KOPT-K1 (cell line): ENCODE measurements around the gene BCL2L14.
"Not testable (repeated sequence)": the region's sequence is repeated elsewhere in the genome, so short reads cannot be mapped to it uniquely, and the experiment has no call there.

Source experiments
- H3K27ac ChIP-seq: fragments of 200-600 bp; sonication (generic); 2 replicates; pipeline ENCODE4 v1.5.1; 2016; ENCODE audit warnings: antibody characterized with exemption, mild to moderate bottlenecking, low read depth, low read length; ENCODE audit not compliant: poor library complexity, severe bottlenecking
- H3K36me3 ChIP-seq: fragments of 200-600 bp; sonication (generic); 2 replicates; pipeline ENCODE4 v1.5.1; 2017; ENCODE audit warnings: antibody characterized with exemption, mild to moderate bottlenecking, low read length, moderate library complexity; ENCODE audit not compliant: insufficient read depth
- H3K9me3 ChIP-seq: fragments of 200-600 bp; sonication (generic); 2 replicates; pipeline ENCODE4 v1.5.1; 2017; ENCODE audit warnings: antibody characterized with exemption, low read length, mild to moderate bottlenecking; ENCODE audit not compliant: insufficient read depth, poor library complexity, severe bottlenecking

BCL2L14 gene

DNA sequence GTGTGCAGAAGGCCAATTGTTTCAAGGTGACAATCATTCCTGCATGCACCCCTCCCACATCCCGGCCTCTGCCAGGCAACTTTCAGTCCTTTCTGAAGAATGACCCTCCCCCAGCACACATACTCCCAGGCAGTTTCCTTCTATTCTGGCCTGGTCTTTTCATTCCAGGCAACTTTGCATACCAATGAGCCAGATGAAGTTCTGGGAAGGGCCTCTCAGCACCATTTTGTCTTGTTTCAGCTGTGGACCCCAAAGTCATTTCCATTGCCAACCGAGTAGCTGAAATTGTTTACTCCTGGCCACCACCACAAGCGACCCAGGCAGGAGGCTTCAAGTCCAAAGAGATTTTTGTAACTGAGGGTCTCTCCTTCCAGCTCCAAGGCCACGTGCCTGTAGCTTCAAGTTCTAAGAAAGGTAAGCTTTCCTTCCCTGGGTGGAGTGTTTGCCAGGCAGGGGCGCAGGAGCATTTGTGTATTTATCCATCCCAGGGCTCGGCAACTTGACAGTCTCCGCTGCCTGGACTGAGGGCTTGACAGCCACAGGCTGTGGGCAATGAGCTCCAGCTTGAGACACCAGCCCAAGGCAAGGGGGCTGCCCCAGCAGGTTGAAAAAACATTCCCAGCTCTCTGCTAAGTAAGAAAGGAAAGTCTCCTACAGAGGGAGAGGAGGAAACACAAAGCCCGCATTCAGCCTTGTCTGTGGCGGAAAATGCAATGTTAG is 16.4 kb downstream of the BCL2L14 start:
- Histone ChIP-seq H3K9me3 (no peaks in the 10 kb centered on the region), H3K27ac (no peak overlapping the region), H3K36me3 (no peaks in the 10 kb centered on the region)

- Histone ChIP-seq H3K9me3 (no peaks in the 10 kb centered on the region), H3K27ac (no peak overlapping the region), H3K36me3 (no peaks in the 10 kb centered on the region)
These were observed 16.9 kb downstream of the BCL2L14 start for GRCh38 chr12:12087693-12088034.

DNA sequence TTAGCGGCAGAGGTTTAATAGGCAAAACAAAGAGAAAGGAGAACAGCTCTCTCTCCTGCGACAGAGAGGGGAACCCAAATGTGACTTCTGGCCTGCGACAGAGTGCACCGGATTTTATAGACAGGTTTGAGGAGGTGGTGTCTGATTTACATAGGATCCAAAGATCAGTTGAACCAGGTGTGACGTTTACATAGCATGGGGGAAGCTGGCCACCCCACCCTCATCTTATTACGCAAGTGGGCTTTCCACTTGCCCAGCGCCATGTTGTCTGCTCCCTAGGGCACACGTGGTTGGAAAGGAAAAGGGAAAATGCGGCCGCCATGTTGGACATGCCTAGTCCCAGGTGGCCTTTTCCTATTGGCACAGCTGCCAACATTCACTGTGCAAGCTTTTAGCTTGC is 17.4 kb downstream of the BCL2L14 start:
- Histone ChIP-seq H3K27ac (no peak overlapping the region), H3K9me3 (no peaks in the 10 kb centered on the region), H3K36me3 (no peaks in the 10 kb centered on the region)

GRCh38 chr12:12088761-12089160 is 18.0 kb downstream of the BCL2L14 start:
- Histone ChIP-seq H3K27ac (no peak overlapping the region), H3K36me3 (no peaks in the 10 kb centered on the region), H3K9me3 (no peaks in the 10 kb centered on the region)

DNA sequence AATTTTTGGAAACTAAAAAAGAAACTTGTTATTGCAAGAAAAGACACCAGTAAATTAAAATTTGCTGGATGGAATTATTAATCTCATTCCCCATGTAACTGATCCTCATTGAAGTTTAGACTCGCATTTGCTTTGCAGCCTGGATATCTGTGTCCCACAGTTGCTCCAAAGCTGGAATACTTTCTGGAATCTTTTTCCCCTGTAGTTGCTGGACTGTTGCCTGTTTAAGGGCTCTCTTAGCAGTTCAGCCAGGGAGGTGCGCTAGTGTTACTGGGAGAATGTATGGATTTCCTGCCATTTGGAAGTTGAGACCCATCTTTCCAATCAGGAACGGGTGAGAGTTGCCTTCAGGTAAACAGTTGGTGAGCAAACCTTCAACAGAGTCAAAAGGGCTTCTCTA is 20.3 kb downstream of the BCL2L14 start:
- H3K36me3 ChIP-seq, result no peaks in the 10 kb centered on the region
- no peak overlapping the region for H3K27ac ChIP-seq
- no peaks in the 10 kb centered on the region for H3K9me3 ChIP-seq

DNA sequence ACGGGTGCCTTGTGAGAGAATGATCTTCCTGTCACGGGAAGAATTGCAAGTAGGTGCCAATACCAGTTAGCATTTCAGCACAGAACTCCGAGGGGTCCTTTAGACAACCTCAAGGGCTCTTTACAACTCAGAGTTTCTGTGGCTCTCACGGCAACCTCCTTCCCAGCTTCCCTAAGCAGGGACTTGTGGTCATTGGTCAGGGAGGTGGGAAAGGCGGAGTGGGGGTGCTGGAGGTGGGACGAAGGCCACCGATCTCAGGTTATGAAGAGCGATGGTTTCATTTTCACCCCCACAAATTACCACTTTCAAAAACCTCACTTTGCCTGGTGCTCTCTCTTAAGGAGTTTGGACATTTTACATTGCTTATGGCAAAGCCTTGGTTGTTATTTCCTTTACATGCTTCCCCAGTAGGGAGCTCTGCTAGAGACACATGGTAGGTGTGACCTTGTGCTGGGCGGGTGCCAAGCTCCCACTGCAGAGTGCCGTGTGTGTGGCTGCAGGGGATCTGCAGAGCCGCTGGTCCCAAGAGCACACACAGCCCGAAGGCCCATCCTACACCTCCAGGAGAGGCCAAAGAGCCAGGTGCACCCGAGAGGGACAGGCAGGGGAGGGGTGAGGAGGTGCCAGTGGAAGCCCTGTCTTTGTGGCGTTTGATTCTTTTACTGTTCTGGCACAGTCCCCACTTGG is 21.4 kb downstream of the BCL2L14 start:
- Histone ChIP-seq H3K27ac (no peak overlapping the region), H3K9me3 (no peaks in the 10 kb centered on the region), H3K36me3 (no peaks in the 10 kb centered on the region)

- Histone ChIP-seq H3K9me3 (no peaks in the 10 kb centered on the region), H3K36me3 (no peaks in the 10 kb centered on the region), H3K27ac (no peak overlapping the region)
These were observed 23.7 kb downstream of the BCL2L14 start for GRCh38 chr12:12094481-12094880.

DNA sequence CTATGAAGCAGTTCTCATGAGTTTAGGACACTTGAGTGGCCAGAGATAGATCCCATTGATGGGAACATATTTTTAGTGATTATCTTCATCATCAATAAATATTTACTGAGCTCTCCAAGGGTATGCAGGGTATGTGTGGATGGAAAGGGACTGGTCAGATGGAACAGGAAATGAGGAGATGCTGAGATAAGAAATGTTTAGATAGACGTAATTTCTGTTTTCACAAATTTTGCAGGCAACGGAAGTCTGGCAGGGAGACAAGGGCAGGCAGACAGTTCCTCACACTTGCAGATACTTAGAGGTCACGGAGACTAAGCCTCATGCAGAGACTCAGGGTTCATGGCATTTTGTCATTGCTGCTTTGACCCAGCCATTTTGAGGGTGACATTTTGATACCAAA is 24.3 kb downstream of the BCL2L14 start:
- Histone ChIP-seq H3K36me3 (no peaks in the 10 kb centered on the region), H3K27ac (no peak overlapping the region)

GRCh38 chr12:12097891-12098690 is 27.4 kb downstream of the BCL2L14 start:
- Histone ChIP-seq H3K9me3 (no peaks in the 10 kb centered on the region), H3K27ac (no peak overlapping the region), H3K36me3 (no peaks in the 10 kb centered on the region)

More for the DNA sequence above, 24.3 kb downstream of the BCL2L14 start:
- no peaks in the 10 kb centered on the region for H3K9me3 ChIP-seq

DNA sequence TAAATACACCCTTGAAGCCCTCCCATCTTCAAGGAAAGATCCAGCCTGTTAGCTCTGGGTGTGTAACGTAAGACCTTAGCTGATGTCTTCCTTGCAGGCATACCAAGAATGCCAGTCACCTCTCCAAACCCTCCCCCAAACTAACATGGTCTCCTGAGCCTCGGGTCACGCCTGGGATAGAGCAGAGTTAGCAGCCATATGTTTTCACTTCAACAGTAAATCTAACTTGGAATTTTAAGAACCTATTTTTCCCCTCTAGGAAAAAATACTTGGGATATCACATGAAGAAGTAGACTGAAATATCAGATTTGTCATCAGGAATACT is 27.9 kb downstream of the BCL2L14 start:
- Histone ChIP-seq H3K36me3 (no peaks in the 10 kb centered on the region), H3K27ac (no peak overlapping the region), H3K9me3 (peaks cover 2% of the 10 kb centered on the region)

- Histone ChIP-seq H3K36me3 (no peaks in the 10 kb centered on the region), H3K9me3 (peaks cover 6% of the 10 kb centered on the region), H3K27ac (no peak overlapping the region)
These were observed 28.4 kb downstream of the BCL2L14 start for GRCh38 chr12:12099102-12099501.

DNA sequence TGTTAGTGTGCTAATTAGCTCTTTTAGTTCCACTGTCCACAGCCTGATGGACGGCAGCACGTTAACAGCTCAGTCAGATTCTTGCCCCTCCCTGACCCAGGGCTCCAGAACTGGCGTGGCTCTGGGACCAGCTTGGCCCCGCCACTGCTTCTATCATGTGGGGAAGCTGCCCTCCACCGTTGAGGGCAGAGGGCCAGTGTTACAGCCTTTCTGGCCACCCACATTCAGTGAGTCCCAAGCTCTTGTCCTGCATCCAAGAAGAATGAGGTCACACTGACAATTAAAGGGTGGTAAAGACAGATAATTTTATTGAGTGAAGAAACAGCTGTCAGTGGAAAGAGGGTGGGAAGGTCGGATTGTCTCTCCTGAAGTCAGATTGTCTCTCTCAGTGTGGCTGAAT is 36.9 kb downstream of the BCL2L14 start:
- Histone ChIP-seq H3K36me3 (no peaks in the 10 kb centered on the region), H3K27ac (no peak overlapping the region), H3K9me3 (peaks cover 34% of the 10 kb centered on the region)

GRCh38 chr12:12108441-12109058 is 37.8 kb downstream of the BCL2L14 start:
- H3K27ac ChIP-seq, result no peak overlapping the region
- no peaks in the 10 kb centered on the region for H3K36me3 ChIP-seq

DNA sequence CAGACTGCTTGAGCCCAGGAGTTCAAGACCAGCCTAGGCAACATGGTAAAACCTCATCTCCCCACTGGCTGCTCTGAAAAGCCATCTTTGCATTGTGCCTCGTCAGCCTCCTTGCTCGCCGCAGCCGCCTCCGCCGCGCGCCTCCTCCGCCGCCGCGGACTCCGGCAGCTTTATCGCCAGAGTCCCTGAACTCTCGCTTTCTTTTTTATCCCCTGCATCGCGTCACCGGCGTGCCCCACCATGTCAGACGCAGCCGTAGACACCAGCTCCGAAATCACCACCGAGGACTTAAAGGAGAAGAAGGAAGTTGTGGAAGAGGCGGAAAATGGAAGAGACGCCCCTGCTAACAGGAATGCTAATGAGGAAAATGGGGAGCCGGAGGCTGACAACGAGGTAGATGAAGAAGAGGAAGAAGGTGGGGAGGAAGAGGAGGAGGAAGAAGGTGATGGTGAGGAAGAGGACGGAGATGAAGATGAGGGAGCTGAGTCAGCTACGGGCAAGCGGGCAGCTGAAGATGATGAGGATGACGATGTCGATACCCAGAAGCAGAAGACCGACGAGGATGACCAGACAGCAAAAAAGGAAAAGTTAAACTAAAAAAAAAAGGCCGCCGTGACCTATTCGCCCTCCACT is 40.3 kb downstream of the BCL2L14 start:
- not testable (repeated sequence) for H3K36me3 ChIP-seq, H3K27ac ChIP-seq
- H3K9me3 ChIP-seq, result peaks cover 20% of the 10 kb centered on the region

More at GRCh38 chr12:12108441-12109058, 37.8 kb downstream of the BCL2L14 start:
- peaks cover 33% of the 10 kb centered on the region for H3K9me3 ChIP-seq

- H3K9me3 ChIP-seq, result no peaks in the 10 kb centered on the region
- peaks cover 5% of the 10 kb centered on the region for H3K36me3 ChIP-seq
- H3K27ac ChIP-seq, result no peak overlapping the region
These were observed 44.8 kb downstream of the BCL2L14 start for GRCh38 chr12:12115514-12115913.
